COLO829 (cell line): ENCODE measurements around the gene NXN.
"Not testable (repeated sequence)": the region's sequence is repeated elsewhere in the genome, so short reads cannot be mapped to it uniquely, and the experiment has no call there.

Experiments used
- DNase-seq: peaks from one replicate; pipeline ENCODE4 v3.0.0; 2012; ENCODE audit warnings: low spot score

NXN gene

GRCh38 chr17:760371-760770 is 219.2 kb downstream of the NXN start:
- no peak for DNase-seq

GRCh38 chr17:759964-760363 is 219.6 kb downstream of the NXN start:
- no peak for DNase-seq

- not testable (repeated sequence) for DNase-seq
These were observed 223.5 kb downstream of the NXN start for GRCh38 chr17:756010-756567.

- not testable (repeated sequence) for DNase-seq
These were observed 224.1 kb downstream of the NXN start for GRCh38 chr17:755319-755961.

GRCh38 chr17:753418-753817 is 226.2 kb downstream of the NXN start:
- DNase-seq = no peak

DNA sequence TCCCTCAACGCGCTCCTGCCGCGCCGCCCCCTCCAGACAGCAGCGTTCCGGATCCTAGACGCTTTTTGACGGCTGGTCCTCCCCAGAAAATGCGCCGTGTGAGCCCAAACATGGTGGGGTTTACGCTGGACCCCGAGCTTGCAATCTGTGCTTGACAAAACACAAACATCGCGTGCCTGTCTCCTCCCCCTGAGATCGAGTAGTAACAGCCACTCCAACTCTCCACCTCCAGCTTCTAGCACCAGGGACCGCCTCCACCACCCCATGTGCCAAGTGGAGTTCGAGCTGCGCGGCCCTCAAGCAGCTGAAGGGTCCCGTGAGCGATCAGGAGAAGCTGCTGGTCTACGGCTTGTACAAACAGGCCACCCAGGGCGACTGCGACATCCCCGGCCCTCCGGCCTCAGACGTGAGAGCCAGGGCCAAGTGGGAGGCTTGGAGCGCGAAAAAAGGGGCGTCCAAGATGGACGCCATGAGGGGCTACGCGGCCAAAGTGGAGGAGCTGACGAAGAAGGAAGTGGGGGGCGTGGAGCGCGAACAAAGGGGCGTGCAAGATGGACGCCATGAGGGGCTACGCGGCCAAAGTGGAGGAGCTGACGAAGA is 226.9 kb downstream of the NXN start:
- DNase-seq = no peak

- DNase-seq = peak; percentile 90
These were observed 227.5 kb downstream of the NXN start, which contains the start of gene GEMIN4 for GRCh38 chr17:752002-752619. Gene GEMIN4 (minus strand): TSS chr17:752264. CDS start chr17:752142, 122 bp downstream.

GRCh38 chr17:751269-752001 is 228.1 kb downstream of the NXN start:
- no peak for DNase-seq

DNA sequence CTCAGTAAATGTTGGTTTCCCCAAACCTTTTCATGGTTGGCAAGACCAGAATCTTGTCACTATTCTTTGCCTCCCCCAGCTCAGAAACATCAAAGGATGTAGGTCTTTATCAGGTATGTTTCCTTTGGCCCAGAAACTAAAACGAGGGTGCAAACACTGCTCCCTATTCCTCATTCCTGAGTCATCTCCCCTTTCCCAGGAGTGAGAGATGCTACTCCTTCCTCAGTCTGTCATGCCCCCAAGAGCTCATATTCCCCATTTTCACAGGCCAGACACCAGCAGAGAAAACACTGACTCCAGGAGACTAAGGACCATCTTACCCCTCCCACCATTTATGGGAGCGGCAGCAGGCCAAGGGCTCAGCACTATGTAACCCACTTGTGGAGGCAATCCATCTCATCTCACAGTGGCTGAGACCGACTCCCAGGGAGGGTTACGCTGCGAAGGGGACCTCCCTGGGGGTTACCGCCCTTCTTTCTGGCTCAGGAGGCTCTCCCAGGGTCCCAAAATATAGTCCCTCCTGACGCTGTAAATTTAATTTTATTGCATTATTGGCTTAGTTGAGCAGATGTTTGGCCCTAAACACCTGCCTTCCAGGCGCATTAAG is 229.0 kb downstream of the NXN start:
- no peak for DNase-seq

DNA sequence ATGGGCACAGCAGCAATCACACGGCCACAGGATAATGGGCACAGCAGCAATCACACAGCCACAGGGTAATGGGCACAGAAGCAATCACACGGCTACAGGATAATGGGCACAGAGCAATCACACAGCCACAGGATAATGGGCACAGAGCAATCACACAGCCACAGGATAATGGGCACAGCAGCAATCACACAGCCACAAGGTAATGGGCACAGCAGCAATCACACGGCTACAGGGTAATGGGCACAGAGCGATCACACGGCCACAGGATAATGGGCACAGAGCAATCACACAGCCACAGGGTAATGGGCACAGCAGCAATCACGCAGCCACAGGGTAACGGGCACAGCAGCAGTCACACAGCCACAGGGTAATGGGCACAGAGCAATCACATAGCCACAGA is 230.2 kb downstream of the NXN start:
- DNase-seq = not testable (repeated sequence)
